Measurements from ENCODE around the gene VAV2. TPM values are rescaled to one million over a fixed set of nuclear protein-coding genes. Genes with fewer than 3 reads are reported as not detected.

VAV2 gene
- polyA plus RNA-seq, 2 of the 4 experiments (the other 2 are of a cell fraction): 9.8 to 21.4 TPM

DNA sequence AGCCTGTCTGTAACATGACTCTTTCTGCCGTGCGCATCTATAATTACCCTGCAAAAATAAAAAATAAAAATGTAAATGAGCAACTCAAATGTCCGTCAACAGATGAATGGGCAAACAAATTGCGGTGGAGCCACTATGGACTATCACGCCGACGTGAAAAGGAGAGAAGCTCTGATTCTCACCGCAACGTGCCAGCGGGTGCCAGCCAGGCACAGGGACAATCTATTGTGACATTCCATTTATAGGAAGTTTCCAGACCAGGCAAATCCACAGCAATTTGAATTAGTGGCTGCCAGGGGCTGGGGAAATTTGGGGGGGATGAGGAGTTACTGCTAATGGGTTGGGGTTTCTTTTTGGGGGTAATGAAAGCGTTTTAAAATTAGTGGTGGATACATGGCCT lies 96.8 kb downstream of the VAV2 start:
- peaks cover 14% of the 10 kb centered on the region for H3K4me1 ChIP-seq
- H3K4me3 ChIP-seq: no peak overlapping the region
- ATAC-seq (no peak), FAIRE-seq (no peak), DNase-seq (ENCODE audit: low read depth in 1 of 2, low spot score in 1 of 2) (no peak)
- ChIA-PET CTCF (interaction anchor here (1.1 to 1.5 kb wide), 2 partner anchors 14 to 114 kb away, joined by 4 read pairs; no protein-coding TSS in a partner anchor), POLR2A (no interaction called here)
- H3K4me2 ChIP-seq: no peak overlapping the region
- no peaks in the 10 kb centered on the region for H3K9me3 ChIP-seq
- WGBS (ENCODE audit: missing lambda C conversion rate): 83% methylated on average over 11 of the region's 11 CpGs
- no peak for TF ChIP-seq GATA3 (IDR thresholded peaks at IDR 0.05; ENCODE audit: borderline replicate concordance)
- TF ChIP-seq MYC (IDR thresholded peaks at IDR 0.05; ENCODE audit: borderline replicate concordance, low read length): no peak
- TF ChIP-seq MAZ (IDR thresholded peaks at IDR 0.05; ENCODE audit: borderline replicate concordance, low read depth, low read length): no peak
- TF ChIP-seq POLR2AphosphoS2 (conservative IDR thresholded peaks at IDR 0.05; ENCODE audit: low read length): no peak
- no peak for TF ChIP-seq HOXB13 (CRISPR knock-in tag; IDR thresholded peaks at IDR 0.05; ENCODE audit: low read depth)
- TF ChIP-seq ZC3H11A (IDR thresholded peaks at IDR 0.05): no peak
- TF ChIP-seq CBX8 (IDR thresholded peaks at IDR 0.05): no peak
- no peak for TF ChIP-seq HOXB5 (CRISPR knock-in tag; IDR thresholded peaks at IDR 0.05)
- TF ChIP-seq EHMT2 (IDR thresholded peaks at IDR 0.05; ENCODE audit: low read depth): no peak
- TF ChIP-seq CHD2 (IDR thresholded peaks at IDR 0.05; ENCODE audit: low read length, partially characterized antibody): no peak
- TF ChIP-seq ATOH8 (CRISPR knock-in tag; IDR thresholded peaks at IDR 0.05; ENCODE audit: low read depth): no peak
- TF ChIP-seq, protein P1, sequence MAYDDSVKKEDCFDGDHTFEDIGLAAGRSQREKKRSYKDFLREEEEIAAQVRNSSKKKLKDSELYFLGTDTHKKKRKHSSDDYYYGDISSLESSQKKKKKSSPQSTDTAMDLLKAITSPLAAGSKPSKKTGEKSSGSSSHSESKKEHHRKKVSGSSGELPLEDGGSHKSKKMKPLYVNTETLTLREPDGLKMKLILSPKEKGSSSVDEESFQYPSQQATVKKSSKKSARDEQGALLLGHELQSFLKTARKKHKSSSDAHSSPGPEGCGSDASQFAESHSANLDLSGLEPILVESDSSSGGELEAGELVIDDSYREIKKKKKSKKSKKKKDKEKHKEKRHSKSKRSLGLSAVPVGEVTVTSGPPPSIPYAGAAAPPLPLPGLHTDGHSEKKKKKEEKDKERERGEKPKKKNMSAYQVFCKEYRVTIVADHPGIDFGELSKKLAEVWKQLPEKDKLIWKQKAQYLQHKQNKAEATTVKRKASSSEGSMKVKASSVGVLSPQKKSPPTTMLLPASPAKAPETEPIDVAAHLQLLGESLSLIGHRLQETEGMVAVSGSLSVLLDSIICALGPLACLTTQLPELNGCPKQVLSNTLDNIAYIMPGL (CRISPR knock-in tag; IDR thresholded peaks at IDR 0.05; ENCODE audit: borderline replicate concordance): no peak
- TF ChIP-seq NFE2L2 (conservative IDR thresholded peaks at IDR 0.05; ENCODE audit: low read length): no peak
- H3K27ac ChIP-seq: no peak overlapping the region

DNA sequence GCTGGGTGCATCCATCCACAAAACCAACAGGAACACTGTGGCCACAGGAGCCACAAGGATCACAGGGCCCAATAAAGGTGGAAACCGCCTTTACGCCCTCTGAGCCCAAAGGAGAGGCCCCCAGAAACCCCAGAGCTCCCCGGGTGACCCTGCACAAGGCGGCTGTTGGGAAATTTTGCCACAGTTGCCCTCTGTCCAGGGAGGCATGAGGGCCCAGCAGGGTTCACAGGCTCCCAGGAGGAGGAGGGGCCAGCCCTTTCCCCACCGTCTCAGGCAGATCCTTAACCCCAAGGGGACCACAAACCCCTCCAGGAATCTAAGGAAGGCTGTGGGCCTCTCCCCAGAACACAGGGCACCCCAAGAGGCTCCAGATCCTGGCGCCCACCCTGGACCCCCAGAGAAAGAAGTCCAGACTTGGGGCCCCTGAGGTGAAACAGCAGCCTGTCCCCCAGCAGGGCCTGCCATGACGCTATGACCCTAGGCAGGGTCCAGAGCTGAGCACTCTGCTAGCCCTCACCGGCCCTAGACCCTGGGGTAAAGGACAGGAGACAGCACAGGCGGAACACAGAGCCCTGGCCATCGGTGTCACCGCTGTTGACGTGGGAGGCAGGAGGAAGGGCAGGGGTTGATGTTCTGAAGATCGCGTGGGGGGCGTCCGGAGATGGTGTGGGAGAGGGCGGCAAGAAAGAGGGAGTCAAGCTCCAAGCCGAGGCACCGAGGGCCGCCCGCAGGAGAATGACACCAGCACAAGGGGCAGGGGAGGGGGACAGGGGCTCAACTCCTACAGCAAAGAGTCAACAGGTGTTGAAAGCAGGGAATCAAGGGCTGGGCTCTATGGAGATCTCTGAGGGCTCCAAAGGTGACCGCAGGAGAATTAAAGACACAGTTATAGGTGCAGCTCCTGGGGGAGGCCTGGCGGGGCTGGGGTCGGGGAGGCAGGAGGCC lies 97.5 kb downstream of the VAV2 start:
- H3K4me1 ChIP-seq: peaks cover 21% of the 10 kb centered on the region
- no peak for FAIRE-seq
- no peak for ATAC-seq
- no peak for TF ChIP-seq HEYL (CRISPR knock-in tag; IDR thresholded peaks at IDR 0.05)
- no peak for TF ChIP-seq JUN (IDR thresholded peaks at IDR 0.05)
- no peak for TF ChIP-seq CHD4 (IDR thresholded peaks at IDR 0.05; ENCODE audit: borderline replicate concordance)
- no peak for TF ChIP-seq FOXS1 (CRISPR knock-in tag; IDR thresholded peaks at IDR 0.05)
- no peak for TF ChIP-seq RAD21 (conservative IDR thresholded peaks at IDR 0.05 in 1 of 2, IDR thresholded peaks at IDR 0.05 in 1 of 2)
- TF ChIP-seq NFE2L2 (conservative IDR thresholded peaks at IDR 0.05; ENCODE audit: low read length): no peak
- no peak for TF ChIP-seq ZFP36 (IDR thresholded peaks at IDR 0.05; ENCODE audit: borderline replicate concordance, partially characterized antibody)
- no peak for TF ChIP-seq HES2 (IDR thresholded peaks at IDR 0.05)
- no peak for TF ChIP-seq RCOR1 (IDR thresholded peaks at IDR 0.05; ENCODE audit: low read depth, low read length)
- TF ChIP-seq KDM5A (IDR thresholded peaks at IDR 0.05): no peak
- no peak for TF ChIP-seq MYC (IDR thresholded peaks at IDR 0.05; ENCODE audit: borderline replicate concordance, low read length)
- no peak for TF ChIP-seq EHMT2 (IDR thresholded peaks at IDR 0.05; ENCODE audit: low read depth)
- no peak for TF ChIP-seq TFCP2L1 (CRISPR knock-in tag; IDR thresholded peaks at IDR 0.05)
- TF ChIP-seq FOSB (CRISPR knock-in tag; IDR thresholded peaks at IDR 0.05): no peak
- no peak for TF ChIP-seq KDM1A (IDR thresholded peaks at IDR 0.05; ENCODE audit: low read depth)
- no peak for TF ChIP-seq ZNF302 (CRISPR knock-in tag; IDR thresholded peaks at IDR 0.05)
- TF ChIP-seq RARB (CRISPR knock-in tag; IDR thresholded peaks at IDR 0.05): no peak
- TF ChIP-seq NR3C1 (IDR thresholded peaks at IDR 0.05): no peak
- no peak for TF ChIP-seq TP53 (CRISPR knock-in tag; IDR thresholded peaks at IDR 0.05)
- no peak for TF ChIP-seq EHF (CRISPR knock-in tag; IDR thresholded peaks at IDR 0.05)
- no peak for DNase-seq (ENCODE audit: low read depth in 1 of 2, low spot score in 1 of 2)
- CTCF ChIA-PET: interaction anchor here (1.1 to 2.0 kb wide), 2 partner anchors 99 to 113 kb away, joined by 4 to 5 read pairs; no protein-coding TSS in a partner anchor
- no peak overlapping the region for H3K4me2 ChIP-seq
- 93% methylated on average over 24 of the region's 24 CpGs for WGBS (ENCODE audit: missing lambda C conversion rate)
- H3K27ac ChIP-seq: no peak overlapping the region
- no peaks in the 10 kb centered on the region for H3K9me3 ChIP-seq
- POLR2A ChIA-PET: no interaction called here
- no peak overlapping the region for H3K4me3 ChIP-seq

Data from A549 (cell line).